H9 (cell line): ENCODE measurements around the gene AXIN1. TPM values are rescaled to one million over a fixed set of nuclear protein-coding genes. Genes with fewer than 3 reads are reported as not detected.

Source experiments
- DNase-seq: peaks from one replicate; pipeline ENCODE4 v3.0.0-alpha.2; 2017
- H2AFZ ChIP-seq: one replicate; pipeline ENCODE4 v1.6.1; 2013; ENCODE audit warnings: mild to moderate bottlenecking, low read length, control low read depth, moderate library complexity
- H2AK5ac ChIP-seq: 2 replicates; pipeline ENCODE4 v1.6.1; 2013; ENCODE audit warnings: low read length, control low read depth, mixed read lengths; ENCODE audit not compliant: insufficient read length
- H2BK120ac ChIP-seq: one replicate; pipeline ENCODE4 v1.6.1; 2013; ENCODE audit warnings: low read depth, mild to moderate bottlenecking, low read length, control low read depth, inconsistent platforms; ENCODE audit not compliant: poor library complexity, severe bottlenecking
- H2BK12ac ChIP-seq: 2 replicates; pipeline ENCODE4 v1.6.1; 2013; ENCODE audit warnings: low read length, control low read depth, mixed read lengths, low read depth; ENCODE audit not compliant: insufficient read length
- H2BK15ac ChIP-seq: 2 replicates; pipeline ENCODE4 v1.6.1; 2013; ENCODE audit warnings: low read depth, low read length, control low read depth
- H2BK20ac ChIP-seq: one replicate; pipeline ENCODE4 v1.6.1; 2013; ENCODE audit warnings: low read depth, mild to moderate bottlenecking, low read length, control low read depth, inconsistent platforms; ENCODE audit not compliant: poor library complexity, severe bottlenecking
- H2BK5ac ChIP-seq: 2 replicates; pipeline ENCODE4 v1.6.1; 2013; ENCODE audit warnings: low read length, control low read depth, mixed read lengths; ENCODE audit not compliant: insufficient read length
- H3K14ac ChIP-seq: 2 replicates; pipeline ENCODE4 v1.6.1; 2013; ENCODE audit warnings: low read length, control low read depth; ENCODE audit not compliant: insufficient read depth
- H3K18ac ChIP-seq: 2 replicates; pipeline ENCODE4 v1.6.1; 2013; ENCODE audit warnings: low read depth, mild to moderate bottlenecking, mixed read lengths, low read length, control low read depth; ENCODE audit not compliant: insufficient read length
- H3K23ac ChIP-seq: 2 replicates; pipeline ENCODE4 v1.6.1; 2013; ENCODE audit warnings: low read length, control low read depth, mixed read lengths, low read depth; ENCODE audit not compliant: insufficient read length
- H3K23me2 ChIP-seq: 2 replicates; pipeline ENCODE4 v1.6.1; 2013; ENCODE audit warnings: low read depth, mild to moderate bottlenecking, mixed read lengths, low read length, control low read depth; ENCODE audit not compliant: insufficient read length, poor library complexity, severe bottlenecking
- H3K27ac ChIP-seq: 2 replicates; pipeline ENCODE4 v1.5.1; 2013; ENCODE audit warnings: low read length, control low read depth, mixed read lengths, low read depth; ENCODE audit not compliant: insufficient read length
- H3K27me3 ChIP-seq: 2 replicates; pipeline ENCODE4 v1.6.1; 2013; ENCODE audit warnings: low read length, control low read depth, inconsistent platforms; ENCODE audit not compliant: insufficient read depth
- H3K4ac ChIP-seq: 2 replicates; pipeline ENCODE4 v1.6.1; 2013; ENCODE audit warnings: low read depth, mild to moderate bottlenecking, control low read depth, inconsistent platforms, low read length, moderate library complexity
- H3K4me1 ChIP-seq: 2 replicates; pipeline ENCODE4 v1.6.1; 2013; ENCODE audit warnings: low read length, control low read depth, inconsistent platforms; ENCODE audit not compliant: insufficient read depth
- H3K4me2 ChIP-seq: 2 replicates; pipeline ENCODE4 v1.6.1; 2013; ENCODE audit warnings: low read length, control low read depth, mixed read lengths; ENCODE audit not compliant: insufficient read length, insufficient read depth
- H3K56ac ChIP-seq: 2 replicates; pipeline ENCODE4 v1.6.1; 2013; ENCODE audit warnings: low read depth, mild to moderate bottlenecking, mixed read lengths, low read length, control low read depth; ENCODE audit not compliant: insufficient read length
- H3K79me1 ChIP-seq: 2 replicates; pipeline ENCODE4 v1.6.1; 2013; ENCODE audit warnings: low read depth, mild to moderate bottlenecking, moderate library complexity, low read length, control low read depth, inconsistent platforms; ENCODE audit not compliant: insufficient read depth, poor library complexity, severe bottlenecking
- H3K79me2 ChIP-seq: 2 replicates; pipeline ENCODE4 v1.6.1; 2013; ENCODE audit warnings: low read length, control low read depth, inconsistent platforms; ENCODE audit not compliant: insufficient read depth
- H3K9ac ChIP-seq: 2 replicates; pipeline ENCODE4 v1.6.1; 2013; ENCODE audit warnings: low read length, control low read depth, mixed read lengths; ENCODE audit not compliant: insufficient read length; ENCODE audit errors: extremely low read depth
- H3K9me3 ChIP-seq: one replicate; pipeline ENCODE4 v1.6.1; 2013; ENCODE audit warnings: low read depth, low read length, inconsistent platforms; ENCODE audit not compliant: control insufficient read depth
- H3T11ph ChIP-seq: one replicate; pipeline ENCODE4 v1.6.1; 2013; ENCODE audit warnings: mild to moderate bottlenecking, low read length, control low read depth, inconsistent platforms
- H4K20me1 ChIP-seq: one replicate; pipeline ENCODE4 v1.6.1; 2013; ENCODE audit not compliant: control insufficient read depth, insufficient read length, insufficient read depth
- H4K5ac ChIP-seq: 2 replicates; pipeline ENCODE4 v1.6.1; 2013; ENCODE audit warnings: low read depth, mild to moderate bottlenecking, mixed read lengths, low read length, control low read depth; ENCODE audit not compliant: insufficient read length
- H4K8ac ChIP-seq: replicated peaks from 2 replicates; pipeline ENCODE4 v1.6.1; 2013; ENCODE audit warnings: low read length, control low read depth, mixed read lengths, low read depth; ENCODE audit not compliant: insufficient read length
- H4K91ac ChIP-seq: 2 replicates; pipeline ENCODE4 v1.6.1; 2013; ENCODE audit warnings: low read depth, mild to moderate bottlenecking, moderate library complexity, mixed read lengths, low read length, control low read depth; ENCODE audit not compliant: insufficient read length
- H3K27ac Mint-ChIP-seq, 3 experiments: 2 replicates in 2 of 3; 3 replicates in 1 of 3; pipeline ENCODE4 v1.8.0; 2020 to 2021; ENCODE audit warnings: mixed read lengths in 3 of 3, mild to moderate bottlenecking in 1 of 3, moderate library complexity in 1 of 3
- H3K27me3 Mint-ChIP-seq: 2 replicates; pipeline ENCODE4 v1.8.0; 2021; ENCODE audit warnings: low read depth, mild to moderate bottlenecking, moderate library complexity, mixed read lengths
- H3K36me3 Mint-ChIP-seq, 3 experiments: 2 replicates in 2 of 3; 3 replicates in 1 of 3; pipeline ENCODE4 v1.8.0; 2020 to 2021; ENCODE audit warnings: low read depth in 3 of 3, mixed read lengths in 3 of 3; ENCODE audit not compliant: insufficient read depth in 1 of 3
- H3K4me1 Mint-ChIP-seq, 2 experiments: 2 replicates each; pipeline ENCODE4 v1.8.0; 2020; ENCODE audit warnings: mixed read lengths in 2 of 2
- H3K4me3 Mint-ChIP-seq, 2 experiments: 2 replicates in 1 of 2; 3 replicates in 1 of 2; pipeline ENCODE4 v1.8.0; 2020 to 2021; ENCODE audit warnings: mild to moderate bottlenecking in 2 of 2, mixed read lengths in 2 of 2, moderate library complexity in 1 of 2
- H3K9me3 Mint-ChIP-seq, 2 experiments: 2 replicates in 1 of 2; 3 replicates in 1 of 2; pipeline ENCODE4 v1.8.0; 2020; ENCODE audit warnings: mild to moderate bottlenecking in 2 of 2, mixed read lengths in 2 of 2, moderate library complexity in 1 of 2
- CTCF ChIP-seq: fragments of 200-600 bp; sonication (generic); conservative IDR thresholded peaks from 3 replicates; pipeline ENCODE4 v1.8.0; 2021; ENCODE audit warnings: antibody characterized with exemption, mild to moderate bottlenecking
- WGBS: extraction: QIAGEN DNeasy Blood & Tissue Kit; methylation state at CpG from one replicate; pipeline ENCODE4 v1.1.7; 2013; ENCODE audit warnings: missing lambda C conversion rate, low lambda C conversion rate, mixed read lengths; ENCODE audit not compliant: insufficient read length; ENCODE audit errors: extremely low coverage; 5-methylcytosine and 5-hydroxymethylcytosine counted together
- total RNA-seq: library from RNA; stranded (reverse); gene quantifications from 2 replicates; pipeline ENCODE4 v1.2.1, GENCODE V29; 2021

AXIN1 gene
- total RNA-seq, 1 experiment from 2014 or later, result 50.9 TPM

DNA sequence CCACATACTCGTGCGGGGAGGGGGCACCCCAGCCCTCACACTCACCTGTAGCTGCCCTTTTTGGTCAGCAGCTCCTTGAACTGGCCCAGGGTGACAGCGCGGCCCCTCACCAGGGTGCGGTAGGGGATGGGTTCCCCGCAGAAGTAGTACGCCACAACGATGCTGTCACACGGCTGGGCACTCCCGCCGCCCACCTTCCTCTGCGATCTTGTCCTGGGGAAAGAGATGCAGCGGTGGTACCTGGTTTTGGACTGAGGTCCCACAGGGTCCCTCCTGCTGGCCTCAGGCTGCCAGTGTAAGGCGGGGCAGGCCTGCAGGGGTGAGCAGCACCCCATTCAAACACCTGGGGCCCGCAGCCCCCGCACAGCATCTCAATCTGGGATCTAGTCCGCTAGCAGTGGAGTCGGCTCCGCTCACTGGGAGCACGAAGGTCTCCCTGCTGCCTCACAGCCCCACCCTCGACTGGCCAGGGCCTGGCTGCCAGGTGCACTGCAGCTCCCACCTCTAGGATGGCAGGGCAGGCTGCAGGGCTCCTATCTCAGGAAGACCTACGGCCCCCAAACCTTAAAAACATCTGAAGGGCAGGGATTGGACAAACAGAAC is 63.0 kb downstream of the AXIN1 start:
- H2BK120ac ChIP-seq, result no peak overlapping the region
- H3K4ac ChIP-seq, result no peak overlapping the region
- H3K4me2 ChIP-seq, result no peak overlapping the region
- H2BK15ac ChIP-seq, result no peak overlapping the region
- peaks cover 26 to 50% (median 48%) of the 10 kb centered on the region in 3 experiments for H3K36me3 Mint-ChIP-seq
- no peaks in the 10 kb centered on the region for H3K27me3 Mint-ChIP-seq
- no peaks in the 10 kb centered on the region for H3K79me2 ChIP-seq
- H4K91ac ChIP-seq, result no peak overlapping the region
- H2BK20ac ChIP-seq, result no peak overlapping the region
- no peak overlapping the region for H3K27ac Mint-ChIP-seq
- no peak overlapping the region for H3K4me3 Mint-ChIP-seq
- H3K9me3 Mint-ChIP-seq, result peaks cover 8 to 12% of the 10 kb centered on the region in 2 experiments
- no peak for DNase-seq
- no peak overlapping the region for H4K8ac ChIP-seq
- no peak overlapping the region for H3K18ac ChIP-seq
- H3K4me1 ChIP-seq, result no peaks in the 10 kb centered on the region
- no peak overlapping the region for H3K9ac ChIP-seq
- H4K5ac ChIP-seq, result no peak overlapping the region
- no peak for TF ChIP-seq CTCF
- H3K27me3 ChIP-seq, result no peaks in the 10 kb centered on the region
- no peak overlapping the region for H3K56ac ChIP-seq
- no peaks in the 10 kb centered on the region for H3K9me3 ChIP-seq
- no peaks in the 10 kb centered on the region for H3K79me1 ChIP-seq
- H3T11ph ChIP-seq, result no peak overlapping the region
- H3K14ac ChIP-seq, result no peak overlapping the region
- no peak overlapping the region for H2AFZ ChIP-seq
- H2BK12ac ChIP-seq, result no peak overlapping the region
- H4K20me1 ChIP-seq, result no peaks in the 10 kb centered on the region
- no peak overlapping the region for H3K23ac ChIP-seq
- H3K27ac ChIP-seq, result no peak overlapping the region
- no peak overlapping the region for H2AK5ac ChIP-seq
- WGBS, result no CpG with 5 or more reads among the region's 22 CpGs
- no peaks in the 10 kb centered on the region for H3K4me1 Mint-ChIP-seq
- H2BK5ac ChIP-seq, result no peak overlapping the region
- no peaks in the 10 kb centered on the region for H3K23me2 ChIP-seq
